ENCODE measurements around the gene TMCO5A. TPM values are rescaled to one million over a fixed set of nuclear protein-coding genes. Genes with fewer than 3 reads are reported as not detected.

Gene TMCO5A
- total RNA-seq (2022) (not detected in 2 replicates), Bru-seq, nascent RNA (percentile 3 among the genes with signal in this experiment), BruChase-seq, experiment 1, labeled RNA remaining after a 6-hour chase (not detected), BruChase-seq, experiment 2, labeled RNA remaining after a 2-hour chase (not detected)
- long read RNA-seq, result 0 reads

DNA sequence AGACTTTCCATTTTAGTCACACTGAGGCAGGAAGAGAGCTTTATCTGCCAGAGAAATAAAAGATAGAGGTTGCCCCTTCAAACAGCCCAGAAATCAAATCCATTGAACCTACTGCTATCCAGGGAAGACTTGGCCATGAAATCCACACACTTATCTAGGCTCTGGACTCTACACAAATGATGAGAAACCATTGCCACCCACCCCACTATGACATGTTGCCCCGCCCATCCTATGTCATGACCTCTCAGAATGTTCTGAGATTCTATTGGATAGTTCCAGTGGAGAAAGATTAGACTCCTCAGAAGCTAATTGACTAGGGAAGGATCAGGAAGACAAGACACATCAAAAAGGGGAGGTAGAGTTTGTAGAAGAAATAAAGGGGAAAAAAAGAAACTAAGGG is at the start of gene TMCO5A:
TSS of gene TMCO5A (plus strand) at position 301 of the 400 bp plus-strand sequence. CDS start 1,684 bp downstream, outside the sequence.
- H3K4me1 Mint-ChIP-seq (ENCODE audit: low read depth, unreplicated experiment), result peaks cover 8% of the 10 kb centered on the region
- no peak within 1 kb of the TSS for H3K4me3 Mint-ChIP-seq (ENCODE audit: low read depth, unreplicated experiment)
- CTCF ChIA-PET, result no interaction called here
- no peak for DNase-seq
- no peaks in the 10 kb centered on the region for H3K27me3 Mint-ChIP-seq (ENCODE audit: unreplicated experiment)
- intact Hi-C loops (cut with micrococcal nuclease; ENCODE audit: unreplicated experiment), result no loop called here
- no peak within 1 kb of the TSS for H3K27ac Mint-ChIP-seq (ENCODE audit: unreplicated experiment)
- TF ChIP-seq, protein P1, sequence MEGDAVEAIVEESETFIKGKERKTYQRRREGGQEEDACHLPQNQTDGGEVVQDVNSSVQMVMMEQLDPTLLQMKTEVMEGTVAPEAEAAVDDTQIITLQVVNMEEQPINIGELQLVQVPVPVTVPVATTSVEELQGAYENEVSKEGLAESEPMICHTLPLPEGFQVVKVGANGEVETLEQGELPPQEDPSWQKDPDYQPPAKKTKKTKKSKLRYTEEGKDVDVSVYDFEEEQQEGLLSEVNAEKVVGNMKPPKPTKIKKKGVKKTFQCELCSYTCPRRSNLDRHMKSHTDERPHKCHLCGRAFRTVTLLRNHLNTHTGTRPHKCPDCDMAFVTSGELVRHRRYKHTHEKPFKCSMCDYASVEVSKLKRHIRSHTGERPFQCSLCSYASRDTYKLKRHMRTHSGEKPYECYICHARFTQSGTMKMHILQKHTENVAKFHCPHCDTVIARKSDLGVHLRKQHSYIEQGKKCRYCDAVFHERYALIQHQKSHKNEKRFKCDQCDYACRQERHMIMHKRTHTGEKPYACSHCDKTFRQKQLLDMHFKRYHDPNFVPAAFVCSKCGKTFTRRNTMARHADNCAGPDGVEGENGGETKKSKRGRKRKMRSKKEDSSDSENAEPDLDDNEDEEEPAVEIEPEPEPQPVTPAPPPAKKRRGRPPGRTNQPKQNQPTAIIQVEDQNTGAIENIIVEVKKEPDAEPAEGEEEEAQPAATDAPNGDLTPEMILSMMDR (IDR thresholded peaks at IDR 0.05; ENCODE audit: unreplicated experiment), result no peak
- H3K36me3 Mint-ChIP-seq (ENCODE audit: insufficient read depth, unreplicated experiment), result no peaks in the 10 kb centered on the region
- no TSS peak for BruUV-seq (replicated peaks)
- peaks cover 5% of the 10 kb centered on the region for H3K9me3 Mint-ChIP-seq (ENCODE audit: low read depth, unreplicated experiment)

DNA sequence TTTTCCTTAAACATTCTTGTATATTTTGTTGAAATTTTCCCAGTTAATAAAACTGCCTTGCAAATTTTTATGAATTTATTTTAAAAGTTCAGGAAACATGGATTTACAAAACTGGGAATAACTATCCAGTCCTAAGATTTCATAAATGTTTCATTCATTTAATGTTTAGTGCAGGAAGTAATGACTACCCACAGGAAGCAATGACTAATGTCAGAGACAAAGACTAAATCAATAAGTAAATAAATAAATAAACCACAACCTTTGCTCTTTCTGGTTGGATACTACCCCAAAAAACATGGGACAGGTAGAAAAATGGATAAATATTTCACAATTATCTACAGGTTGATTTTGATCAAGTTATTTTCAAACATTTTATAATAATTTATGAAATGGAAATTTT is 48.8 kb upstream of the TMCO5A start:
- TF ChIP-seq, protein P1 (IDR thresholded peaks at IDR 0.05; ENCODE audit: unreplicated experiment), result no peak
- intact Hi-C loops (cut with micrococcal nuclease; ENCODE audit: unreplicated experiment), result loop anchor here (10.0 kb wide), 1 partner anchor 751 kb away; no protein-coding TSS in a partner anchor
- no peaks in the 10 kb centered on the region for H3K9me3 Mint-ChIP-seq (ENCODE audit: low read depth, unreplicated experiment)
- no peak overlapping the region for H3K27ac Mint-ChIP-seq (ENCODE audit: unreplicated experiment)
- H3K27me3 Mint-ChIP-seq (ENCODE audit: unreplicated experiment), result no peaks in the 10 kb centered on the region
- H3K4me1 Mint-ChIP-seq (ENCODE audit: low read depth, unreplicated experiment), result no peaks in the 10 kb centered on the region
- BruUV-seq (replicated peaks), result no TSS peak
- no peak overlapping the region for H3K4me3 Mint-ChIP-seq (ENCODE audit: low read depth, unreplicated experiment)
- H3K36me3 Mint-ChIP-seq (ENCODE audit: insufficient read depth, unreplicated experiment), result no peaks in the 10 kb centered on the region
- DNase-seq, result no peak
- CTCF ChIA-PET, result no interaction called here

DNA sequence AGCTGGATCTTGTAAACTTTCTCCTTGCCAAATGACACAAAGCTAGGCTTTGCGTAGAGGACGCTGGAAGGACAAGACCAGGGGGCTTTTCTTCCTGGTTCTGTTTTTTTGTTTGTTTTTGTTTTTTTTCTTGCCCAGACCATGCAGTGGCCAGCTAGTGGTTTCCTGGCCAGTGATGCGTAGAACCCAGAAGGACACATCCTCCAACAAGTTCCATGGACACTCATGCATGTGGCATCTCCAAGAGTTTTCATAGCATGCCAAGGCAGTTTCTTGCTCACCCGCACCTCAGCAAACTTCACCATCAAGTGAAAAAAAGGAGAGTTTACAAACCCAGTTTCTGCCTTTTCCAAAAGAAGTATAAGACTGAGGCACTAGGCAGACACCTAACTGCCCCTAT is 46.1 kb upstream of the TMCO5A start:
- no peaks in the 10 kb centered on the region for H3K9me3 Mint-ChIP-seq (ENCODE audit: low read depth, unreplicated experiment)

DNA sequence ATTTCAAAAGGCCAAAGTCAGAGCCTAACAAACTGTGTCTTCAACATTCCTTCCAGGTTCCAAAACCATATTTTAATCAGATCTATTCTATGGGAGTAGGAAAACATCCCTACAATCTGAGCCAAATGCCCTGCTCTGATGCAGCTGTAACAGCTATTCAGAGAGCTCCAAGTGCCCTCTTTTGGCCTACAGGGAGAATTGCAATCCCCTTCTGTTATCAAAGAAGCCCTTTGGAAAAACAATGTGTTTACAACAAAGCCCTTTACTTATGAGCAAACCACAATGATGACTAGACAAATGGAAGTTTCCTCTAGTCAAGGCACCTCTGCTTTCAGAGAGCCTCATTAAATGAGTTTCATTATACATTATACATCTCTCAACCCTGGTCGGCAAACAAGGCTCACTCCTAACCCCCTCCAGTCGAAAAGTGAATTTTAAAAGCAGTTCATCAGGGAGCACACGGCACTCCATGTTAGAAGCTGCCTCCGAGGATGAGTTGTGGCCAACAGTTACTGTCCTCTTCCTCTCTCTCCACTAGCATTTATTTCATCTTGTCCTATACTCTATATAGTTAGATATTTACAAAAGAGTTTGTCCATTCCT is 42.6 kb upstream of the TMCO5A start:
- BruUV-seq (replicated peaks), result no TSS peak
- Mint-ChIP-seq H3K36me3 (ENCODE audit: insufficient read depth, unreplicated experiment) (no peaks in the 10 kb centered on the region), H3K4me3 (ENCODE audit: low read depth, unreplicated experiment) (no peak overlapping the region), H3K27ac (ENCODE audit: unreplicated experiment) (no peak overlapping the region), H3K9me3 (ENCODE audit: low read depth, unreplicated experiment) (no peaks in the 10 kb centered on the region), H3K27me3 (ENCODE audit: unreplicated experiment) (no peaks in the 10 kb centered on the region), H3K4me1 (ENCODE audit: low read depth, unreplicated experiment) (peaks cover 7% of the 10 kb centered on the region)
- CTCF ChIA-PET, result interaction anchor here (0.8 to 1.7 kb wide), 3 partner anchors 11 to 128 kb away, joined by 3 to 5 read pairs (median 3); no protein-coding TSS in a partner anchor
- intact Hi-C loops (cut with micrococcal nuclease; ENCODE audit: unreplicated experiment), result no loop called here
- TF ChIP-seq, protein P1 (IDR thresholded peaks at IDR 0.05; ENCODE audit: unreplicated experiment), result no peak
- DNase-seq, result no peak

More for the DNA sequence above, 46.1 kb upstream of the TMCO5A start:
- no peak overlapping the region for H3K27ac Mint-ChIP-seq (ENCODE audit: unreplicated experiment)
- H3K27me3 Mint-ChIP-seq (ENCODE audit: unreplicated experiment), result no peaks in the 10 kb centered on the region
- intact Hi-C loops (cut with micrococcal nuclease; ENCODE audit: unreplicated experiment), result loop anchor here (10.0 kb wide), 1 partner anchor 754 kb away; no protein-coding TSS in a partner anchor
- peaks cover 7% of the 10 kb centered on the region for H3K4me1 Mint-ChIP-seq (ENCODE audit: low read depth, unreplicated experiment)
- CTCF ChIA-PET, result no interaction called here
- no peak for DNase-seq
- TF ChIP-seq, protein P1 (IDR thresholded peaks at IDR 0.05; ENCODE audit: unreplicated experiment), result no peak
- no peak overlapping the region for H3K4me3 Mint-ChIP-seq (ENCODE audit: low read depth, unreplicated experiment)
- H3K36me3 Mint-ChIP-seq (ENCODE audit: insufficient read depth, unreplicated experiment), result no peaks in the 10 kb centered on the region
- BruUV-seq (replicated peaks), result no TSS peak
